Chondrocyte (in vitro differentiated cells): ENCODE measurements around the gene KIR3DL2. TPM values are rescaled to one million over a fixed set of nuclear protein-coding genes. Genes with fewer than 3 reads are reported as not detected.
"Not testable (repeated sequence)": the region's sequence is repeated elsewhere in the genome, so short reads cannot be mapped to it uniquely, and the experiment has no call there.

Source experiments
- DNase-seq: peaks from one replicate; pipeline ENCODE4 v3.0.0; 2021; ENCODE audit warnings: mixed read lengths, low spot score
- H3K27ac Mint-ChIP-seq: one replicate; pipeline ENCODE4 v1.8.0; 2021; ENCODE audit warnings: mild to moderate bottlenecking, moderate library complexity, mixed read lengths; ENCODE audit not compliant: unreplicated experiment
- H3K27me3 Mint-ChIP-seq: 2 replicates; pipeline ENCODE4 v1.8.0; 2021; ENCODE audit warnings: low read depth, mixed read lengths
- H3K36me3 Mint-ChIP-seq: 2 replicates; pipeline ENCODE4 v1.8.0; 2021; ENCODE audit warnings: low read depth, mixed read lengths
- H3K4me1 Mint-ChIP-seq: 2 replicates; pipeline ENCODE4 v1.8.0; 2021; ENCODE audit warnings: low read depth, mild to moderate bottlenecking, mixed read lengths
- H3K4me3 Mint-ChIP-seq: one replicate; pipeline ENCODE4 v1.8.0; 2021; ENCODE audit warnings: mild to moderate bottlenecking, moderate library complexity, mixed read lengths; ENCODE audit not compliant: unreplicated experiment
- H3K9me3 Mint-ChIP-seq: 2 replicates; pipeline ENCODE4 v1.8.0; 2021; ENCODE audit warnings: low read depth, mixed read lengths
- CTCF ChIP-seq: fragments of 200-600 bp; sonication (generic); IDR thresholded peaks from 2 replicates; pipeline ENCODE4 v1.5.0; 2021; ENCODE audit warnings: antibody characterized with exemption, mild to moderate bottlenecking, moderate library complexity
- total RNA-seq: library from RNA; stranded (reverse); gene quantifications from 3 replicates; pipeline ENCODE4 v1.2.1, GENCODE V29; 2021

KIR3DL2 gene
- total RNA-seq, 1 donor from 2014 or later, result not detected

GRCh38 chr19:54850930-54851329 is 687 bp downstream of the KIR3DL2 start:
- H3K27me3 Mint-ChIP-seq, result no peaks in the 10 kb centered on the region
- no peak overlapping the region for H3K27ac Mint-ChIP-seq
- H3K9me3 Mint-ChIP-seq, result peaks cover 67% of the 10 kb centered on the region
- TF ChIP-seq CTCF, result no peak
- no peak overlapping the region for H3K4me3 Mint-ChIP-seq
- no peak for DNase-seq
- no peaks in the 10 kb centered on the region for H3K4me1 Mint-ChIP-seq
- no peaks in the 10 kb centered on the region for H3K36me3 Mint-ChIP-seq

GRCh38 chr19:54851353-54851752 is 1.1 kb downstream of the KIR3DL2 start:
- TF ChIP-seq CTCF, result no peak
- no peaks in the 10 kb centered on the region for H3K4me1 Mint-ChIP-seq
- H3K27me3 Mint-ChIP-seq, result no peaks in the 10 kb centered on the region
- no peaks in the 10 kb centered on the region for H3K36me3 Mint-ChIP-seq
- DNase-seq, result no peak
- H3K4me3 Mint-ChIP-seq, result no peak overlapping the region
- H3K9me3 Mint-ChIP-seq, result peaks cover 65% of the 10 kb centered on the region
- no peak overlapping the region for H3K27ac Mint-ChIP-seq

- H3K9me3 Mint-ChIP-seq, result peaks cover 49% of the 10 kb centered on the region
- not testable (repeated sequence) for DNase-seq, H3K4me3 Mint-ChIP-seq, H3K4me1 Mint-ChIP-seq, H3K27ac Mint-ChIP-seq, H3K36me3 Mint-ChIP-seq, H3K27me3 Mint-ChIP-seq
These were observed 5.0 kb downstream of the KIR3DL2 start for GRCh38 chr19:54855241-54855640.

DNA sequence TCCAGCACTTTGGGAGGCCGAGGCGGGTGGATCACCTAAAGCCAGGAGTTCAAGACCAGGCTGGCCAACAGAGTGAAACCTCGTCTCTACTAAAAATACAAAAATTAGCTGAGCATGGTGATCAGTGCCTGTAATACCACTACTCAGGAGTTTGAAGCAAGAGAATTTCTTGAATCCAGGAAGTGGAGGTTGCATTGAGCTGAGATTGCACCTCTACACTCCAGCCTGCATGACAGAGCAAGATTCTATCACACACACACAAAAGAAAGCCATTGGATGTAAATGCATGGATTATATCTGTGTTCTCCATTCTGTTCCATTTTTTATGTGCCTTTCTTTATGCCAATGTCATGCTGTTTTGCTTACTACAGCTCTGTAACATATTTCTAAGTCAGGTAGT is 8.2 kb downstream of the KIR3DL2 start:
- H3K9me3 Mint-ChIP-seq, result peaks cover 37% of the 10 kb centered on the region
- H3K27me3 Mint-ChIP-seq, H3K36me3 Mint-ChIP-seq, H3K4me3 Mint-ChIP-seq, DNase-seq, H3K27ac Mint-ChIP-seq, H3K4me1 Mint-ChIP-seq: not testable (repeated sequence)

GRCh38 chr19:54859421-54859820 is 9.2 kb downstream of the KIR3DL2 start:
- H3K27ac Mint-ChIP-seq, H3K4me1 Mint-ChIP-seq: not testable (repeated sequence)

GRCh38 chr19:54863459-54863858 is 13.2 kb downstream of the KIR3DL2 start:
- not testable (repeated sequence) for H3K4me1 Mint-ChIP-seq, H3K36me3 Mint-ChIP-seq, H3K27ac Mint-ChIP-seq, H3K4me3 Mint-ChIP-seq, DNase-seq, H3K27me3 Mint-ChIP-seq
- H3K9me3 Mint-ChIP-seq, result peaks cover 31% of the 10 kb centered on the region

More at GRCh38 chr19:54859421-54859820, 9.2 kb downstream of the KIR3DL2 start:
- DNase-seq, H3K36me3 Mint-ChIP-seq, H3K4me3 Mint-ChIP-seq, H3K27me3 Mint-ChIP-seq: not testable (repeated sequence)
- peaks cover 32% of the 10 kb centered on the region for H3K9me3 Mint-ChIP-seq

- no peak overlapping the region for H3K4me3 Mint-ChIP-seq
- no peaks in the 10 kb centered on the region for H3K27me3 Mint-ChIP-seq
- H3K9me3 Mint-ChIP-seq, result peaks cover 24% of the 10 kb centered on the region
- H3K36me3 Mint-ChIP-seq, result no peaks in the 10 kb centered on the region
- H3K27ac Mint-ChIP-seq, result no peak overlapping the region
- no peaks in the 10 kb centered on the region for H3K4me1 Mint-ChIP-seq
- no peak for DNase-seq
- no peak for TF ChIP-seq CTCF
These were observed 21.5 kb downstream of the KIR3DL2 start for GRCh38 chr19:54871696-54872095.
